Testis (tissue), 5 donors: ENCODE results near the gene PRR16. TPM values are rescaled to one million over a fixed set of nuclear protein-coding genes. Genes with fewer than 3 reads are reported as not detected.
"Not testable (repeated sequence)": the region's sequence is repeated elsewhere in the genome, so short reads cannot be mapped to it uniquely, and the experiment has no call there.

Experiments used
- DNase-seq: peaks from one replicate; pipeline ENCODE4 v3.0.0-alpha.2; 2019
- H3K27ac ChIP-seq, 2 donors: fragments of 200-600 bp; sonication (generic); one replicate each; pipeline ENCODE4 v1.5.1; 2019
- H3K27me3 ChIP-seq: fragments of 200-600 bp; sonication (generic); one replicate; pipeline ENCODE4 v1.5.1; 2019
- H3K36me3 ChIP-seq: fragments of 200-600 bp; sonication (generic); one replicate; pipeline ENCODE4 v1.5.1; 2017; ENCODE audit warnings: low read depth; ENCODE audit errors: missing control alignments
- H3K4me1 ChIP-seq: fragments of 200-600 bp; sonication (generic); one replicate; pipeline ENCODE4 v1.5.1; 2019
- H3K4me3 ChIP-seq, 2 donors: fragments of 200-600 bp; sonication (generic); one replicate each; pipeline ENCODE4 v1.5.1; 2017 to 2019
- H3K9me3 ChIP-seq: fragments of 200-600 bp; sonication (generic); one replicate; pipeline ENCODE4 v1.5.1; 2017
- CTCF ChIP-seq, 3 experiments: fragments of 450-650 bp in 2 of 3; fragments of 200-600 bp in 1 of 3; sonication (generic) in 1 of 3; IDR thresholded peaks; one replicate each; pipeline ENCODE4 v1.5.1; 2016 to 2019; ENCODE audit warnings: antibody characterized with exemption in 3 of 3, mild to moderate bottlenecking in 2 of 3, moderate library complexity in 1 of 3
- POLR2A ChIP-seq: fragments of 450-650 bp; IDR thresholded peaks from one replicate; pipeline ENCODE4 v1.6.1; 2017; ENCODE audit warnings: antibody characterized with exemption, mild to moderate bottlenecking, moderate library complexity
- WGBS, 2 donors: methylation state at CpG; one replicate each; pipeline ENCODE4 v1.1.5; 2018; 5-methylcytosine and 5-hydroxymethylcytosine counted together
- intact Hi-C: fragments of 100-400 bp; cut with DNase I; formaldehyde crosslinking; loops from one replicate; pipeline ENCODE4 v1.15.1; 2023; ENCODE audit warnings: low total_unique reads
- long read RNA-seq, 2 donors: transcript quantifications; one replicate each; lab custom pipeline, GENCODE V29; 2026
- polyA plus RNA-seq: library from polyadenylated mRNA; stranded (reverse); fragments of 350-450 nt; fragmentation: Illumina TruSeq; extraction: RNeasy Lipid Tissue Mini Kit (QIAGEN cat#74804); gene quantifications from one replicate; pipeline ENCODE4 v1.2.3, GENCODE V29; 2014; ENCODE audit warnings: low read depth, low replicate concordance; ENCODE audit not compliant: insufficient read depth
- total RNA-seq, 2 donors: library from RNA; depleted of rRNA; stranded (reverse); fragments of >200 nt; gene quantifications; one replicate each; pipeline ENCODE4 v1.2.3, GENCODE V29; 2016

The PRR16 gene
- total RNA-seq (1 to 10 TPM in 1 of 2 donors, under 1 TPM in 1; 0.68 to 1.5 TPM), polyA plus RNA-seq (3.4 TPM)
- long read RNA-seq, donor 1: 0 reads
- long read RNA-seq, donor 2: 0 reads

DNA sequence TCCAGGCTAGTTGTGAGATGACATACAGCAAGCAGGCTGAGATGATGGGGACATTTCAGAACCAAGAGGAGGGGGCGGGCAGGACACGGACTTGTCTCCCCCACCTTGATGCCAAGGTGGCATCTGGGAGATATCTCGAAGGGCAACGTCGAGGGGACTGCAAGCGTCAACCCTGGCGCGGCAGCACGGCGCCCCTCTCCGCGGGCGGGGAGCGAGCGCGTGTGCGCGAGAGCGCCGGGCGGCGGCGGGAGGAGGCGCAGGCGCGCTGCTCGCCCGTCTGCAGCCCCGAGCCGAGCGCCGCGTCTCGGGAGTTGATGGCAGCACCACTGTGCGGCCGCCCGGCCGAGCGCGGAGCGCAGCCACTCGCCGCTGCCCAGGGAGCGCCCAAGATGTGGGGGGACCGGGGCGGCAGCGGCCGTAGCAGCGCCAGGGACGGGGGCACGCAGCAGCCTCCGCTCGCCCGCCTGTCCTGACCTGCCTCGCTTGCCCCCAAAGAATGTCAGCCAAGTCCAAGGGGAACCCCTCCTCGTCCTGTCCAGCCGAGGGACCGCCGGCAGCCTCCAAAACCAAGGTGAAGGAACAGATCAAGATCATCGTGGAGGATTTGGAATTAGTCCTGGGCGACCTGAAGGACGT, at the start of gene PRR16:
Gene PRR16 (plus strand): TSS at position 310 of the 636 bp plus-strand sequence.
- Histone ChIP-seq H3K4me3 (peak within 1 kb of the TSS; percentile 47 to 54), H3K27me3 (no peaks in the 10 kb centered on the region), H3K4me1 (no peaks in the 10 kb centered on the region), H3K27ac (no peak within 1 kb of the TSS), H3K36me3 (no peaks in the 10 kb centered on the region), H3K9me3 (no peaks in the 10 kb centered on the region)
- peak; percentile 46 for DNase-seq
- WGBS, 2 donors: 0 to 2% methylated on average over 1 to 62 of the region's 62 CpGs
- intact Hi-C loops: no loop called here
- TF ChIP-seq POLR2A: no peak
- TF ChIP-seq CTCF (IDR thresholded peaks at IDR 0.05): peak in 2 of 3 experiments; percentile 9 to 33

- intact Hi-C loops: no loop called here
- Histone ChIP-seq H3K4me1 (no peaks in the 10 kb centered on the region), H3K9me3 (no peaks in the 10 kb centered on the region), H3K27me3 (no peaks in the 10 kb centered on the region), H3K36me3 (no peaks in the 10 kb centered on the region), H3K4me3 (no peak overlapping the region), H3K27ac (no peak overlapping the region)
- DNase-seq: no peak
- TF ChIP-seq CTCF (IDR thresholded peaks at IDR 0.05): no peak
- WGBS, 2 donors: 74 to 84% methylated on average over 1 of the region's 1 CpG
Observed at GRCh38 chr5:120415985-120416384, 48.1 kb upstream of the PRR16 start.

- TF ChIP-seq POLR2A: no peak
- no peak for TF ChIP-seq CTCF (IDR thresholded peaks at IDR 0.05)
- no peak overlapping the region for H3K4me3 ChIP-seq
- H3K27ac ChIP-seq: no peak overlapping the region
- WGBS, 2 donors: 65 to 70% methylated on average over 3 of the region's 3 CpGs
- H3K27me3 ChIP-seq: no peaks in the 10 kb centered on the region
- no peaks in the 10 kb centered on the region for H3K9me3 ChIP-seq
- H3K36me3 ChIP-seq: no peaks in the 10 kb centered on the region
- intact Hi-C loops: no loop called here
- H3K4me1 ChIP-seq: no peaks in the 10 kb centered on the region
- DNase-seq: no peak
Observed at GRCh38 chr5:120419127-120419526, 45.0 kb upstream of the PRR16 start.

DNA sequence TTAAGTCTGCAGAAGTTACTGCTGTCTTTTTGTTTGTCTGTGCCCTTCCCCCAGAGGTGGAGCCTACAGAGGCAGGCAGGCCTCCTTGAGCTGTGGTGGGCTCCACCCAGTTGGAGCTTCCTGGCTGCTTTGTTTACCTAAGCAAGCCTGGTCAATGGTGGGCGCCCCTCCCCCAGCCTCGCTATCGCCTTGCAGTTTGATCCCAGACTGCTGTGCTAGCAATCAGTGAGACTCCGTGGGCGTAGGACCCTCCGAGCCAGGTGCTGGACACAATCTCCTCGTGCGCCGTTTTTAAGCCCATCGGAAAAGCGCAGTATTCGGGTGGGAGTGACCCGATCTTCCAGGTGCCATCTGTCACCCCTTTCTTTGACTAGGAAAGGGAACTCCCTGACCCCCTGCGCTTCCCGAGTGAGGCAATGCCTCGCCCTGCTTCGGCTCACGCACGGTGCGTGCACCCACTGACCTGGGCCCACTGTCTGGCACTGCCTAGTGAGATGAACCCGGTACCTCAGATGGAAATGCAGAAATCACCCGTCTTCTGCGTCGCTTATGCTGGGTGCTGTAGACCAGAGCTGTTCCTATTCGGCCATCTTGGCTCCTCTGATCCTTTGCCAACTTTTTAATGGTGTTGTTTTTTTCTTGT, 37.3 kb upstream of the PRR16 start:
- H3K27me3 ChIP-seq, H3K27ac ChIP-seq, intact Hi-C loops, H3K9me3 ChIP-seq, DNase-seq, H3K4me3 ChIP-seq, H3K36me3 ChIP-seq, H3K4me1 ChIP-seq: not testable (repeated sequence)
- WGBS, 2 donors: 84 to 91% methylated on average over 21 to 25 of the region's 25 CpGs

- no peaks in the 10 kb centered on the region for H3K4me1 ChIP-seq
- H3K4me3 ChIP-seq: no peak overlapping the region
- H3K9me3 ChIP-seq: no peaks in the 10 kb centered on the region
- intact Hi-C loops: no loop called here
- H3K27me3 ChIP-seq: no peaks in the 10 kb centered on the region
- H3K27ac ChIP-seq: no peak overlapping the region
- no peak for TF ChIP-seq CTCF (IDR thresholded peaks at IDR 0.05)
- TF ChIP-seq POLR2A: no peak
- no peaks in the 10 kb centered on the region for H3K36me3 ChIP-seq
- no peak for DNase-seq
Observed at GRCh38 chr5:120430572-120430971, 33.5 kb upstream of the PRR16 start.
